ENCODE results near the gene UFSP1.

- no peak for TF ChIP-seq CTCF (IDR thresholded peaks at IDR 0.05; ENCODE audit: poor library complexity, severe bottlenecking)
- no peak for TF ChIP-seq POLR2AphosphoS5 (IDR thresholded peaks at IDR 0.05)
- no peak for TF ChIP-seq REST (IDR thresholded peaks at IDR 0.05; ENCODE audit: borderline replicate concordance)
- TF ChIP-seq MXI1 (conservative IDR thresholded peaks at IDR 0.05; ENCODE audit: poor library complexity, severe bottlenecking), result no peak
- TF ChIP-seq EZH2 (IDR thresholded peaks at IDR 0.05; ENCODE audit: borderline replicate concordance, insufficient read depth, low read length, poor library complexity, severe bottlenecking), result no peak
- TF ChIP-seq EP300 (conservative IDR thresholded peaks at IDR 0.05; ENCODE audit: poor library complexity, severe bottlenecking), result no peak
- TF ChIP-seq SMC3 (conservative IDR thresholded peaks at IDR 0.05; ENCODE audit: poor library complexity), result no peak
- no peak for TF ChIP-seq TAF1 (IDR thresholded peaks at IDR 0.05; ENCODE audit: low read depth)
Observed at GRCh38 chr7:100875356-100875751, 14.2 kb downstream of the UFSP1 start.
